Suprapubic skin (tissue), 3 donors: Measurements from ENCODE around the gene RXFP3.

ENCODE experiments used
- POLR2A ChIP-seq, 2 donors: fragments of 450-650 bp; IDR thresholded peaks; one replicate each; pipeline ENCODE4 v1.6.1; 2017; ENCODE audit warnings: antibody characterized with exemption in 2 of 2, mild to moderate bottlenecking in 2 of 2, moderate library complexity in 2 of 2
- TF ChIP-seq, protein P1 (sequence below), 2 donors: fragments of 200-600 bp in 1 of 2; fragments of 450-650 bp in 1 of 2; sonication (generic) in 1 of 2; IDR thresholded peaks; one replicate each; pipeline ENCODE4 v1.5.1; 2016 to 2019; ENCODE audit warnings: antibody characterized with exemption in 2 of 2, mild to moderate bottlenecking in 1 of 2, moderate library complexity in 1 of 2

DNA sequence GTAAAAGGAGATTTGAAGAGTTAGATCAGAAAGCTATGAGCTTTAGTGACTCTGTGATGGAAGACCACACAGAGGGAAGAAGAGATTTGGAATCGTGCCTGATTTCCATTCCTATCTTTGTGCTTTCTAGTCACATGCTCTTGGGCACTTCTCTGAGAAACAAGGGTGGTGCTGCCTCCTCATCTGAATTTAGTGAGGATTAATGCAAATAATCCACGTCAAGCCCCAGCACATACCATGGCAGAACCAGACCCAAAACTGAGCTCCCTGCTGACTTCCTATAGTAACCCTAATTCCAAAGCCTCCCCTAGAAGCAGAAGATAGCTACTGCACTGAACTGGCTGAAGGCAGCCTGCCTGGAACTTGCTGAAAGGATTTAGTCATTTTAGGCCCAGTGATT lies 30.6 kb downstream of the RXFP3 start:
- TF ChIP-seq POLR2A (IDR thresholded peaks at IDR 0.05), result no peak
- TF ChIP-seq, protein P1, sequence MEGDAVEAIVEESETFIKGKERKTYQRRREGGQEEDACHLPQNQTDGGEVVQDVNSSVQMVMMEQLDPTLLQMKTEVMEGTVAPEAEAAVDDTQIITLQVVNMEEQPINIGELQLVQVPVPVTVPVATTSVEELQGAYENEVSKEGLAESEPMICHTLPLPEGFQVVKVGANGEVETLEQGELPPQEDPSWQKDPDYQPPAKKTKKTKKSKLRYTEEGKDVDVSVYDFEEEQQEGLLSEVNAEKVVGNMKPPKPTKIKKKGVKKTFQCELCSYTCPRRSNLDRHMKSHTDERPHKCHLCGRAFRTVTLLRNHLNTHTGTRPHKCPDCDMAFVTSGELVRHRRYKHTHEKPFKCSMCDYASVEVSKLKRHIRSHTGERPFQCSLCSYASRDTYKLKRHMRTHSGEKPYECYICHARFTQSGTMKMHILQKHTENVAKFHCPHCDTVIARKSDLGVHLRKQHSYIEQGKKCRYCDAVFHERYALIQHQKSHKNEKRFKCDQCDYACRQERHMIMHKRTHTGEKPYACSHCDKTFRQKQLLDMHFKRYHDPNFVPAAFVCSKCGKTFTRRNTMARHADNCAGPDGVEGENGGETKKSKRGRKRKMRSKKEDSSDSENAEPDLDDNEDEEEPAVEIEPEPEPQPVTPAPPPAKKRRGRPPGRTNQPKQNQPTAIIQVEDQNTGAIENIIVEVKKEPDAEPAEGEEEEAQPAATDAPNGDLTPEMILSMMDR (IDR thresholded peaks at IDR 0.05), result no peak
